Right atrium auricular region (tissue), 2 donors: ENCODE data around the gene SRGAP1. TPM values are rescaled to one million over a fixed set of nuclear protein-coding genes. Genes with fewer than 3 reads are reported as not detected.

ENCODE experiments used
- DNase-seq: peaks from one replicate; pipeline ENCODE4 v3.0.0-alpha.2; 2019; ENCODE audit warnings: low spot score
- H3K27ac ChIP-seq, 2 donors: fragments of 200-600 bp; sonication (generic); 1 replicate in 1 of 2; 2 replicates in 1 of 2; pipeline ENCODE4 v1.5.1; 2016 to 2019
- H3K27me3 ChIP-seq, 2 donors: fragments of 200-600 bp; sonication (generic); one replicate each; pipeline versions ENCODE4 v1.5.1 to v1.6.0; 2017 to 2019
- H3K36me3 ChIP-seq: fragments of 200-600 bp; sonication (generic); one replicate; pipeline ENCODE4 v1.5.1; 2016
- H3K4me1 ChIP-seq, 2 donors: fragments of 200-600 bp; sonication (generic); one replicate each; pipeline versions ENCODE4 v1.5.1 to v1.6.0; 2017 to 2019
- H3K4me3 ChIP-seq, 2 donors: fragments of 200-600 bp; sonication (generic); 1 replicate in 1 of 2; 2 replicates in 1 of 2; pipeline ENCODE4 v1.5.1; 2017 to 2019; ENCODE audit warnings: mild to moderate bottlenecking in 1 of 2, moderate library complexity in 1 of 2
- H3K9me3 ChIP-seq, 2 donors: fragments of 200-600 bp; sonication (generic); one replicate each; pipeline ENCODE4 v1.5.1; 2019
- total RNA-seq, 2 donors: library from RNA; depleted of rRNA; stranded (reverse); fragments of >200 nt; gene quantifications; one replicate each; pipeline ENCODE4 v1.1.0, GENCODE V29; 2016
- TF ChIP-seq, protein P1 (sequence below), 2 donors: fragments of 200-600 bp; sonication (generic); IDR thresholded peaks; one replicate each; pipeline ENCODE4 v1.5.1; 2019; ENCODE audit warnings: antibody characterized with exemption in 2 of 2

The SRGAP1 gene
- total RNA-seq, 2 donors from 2014 or later, result 1.4 to 3.3 TPM

DNA sequence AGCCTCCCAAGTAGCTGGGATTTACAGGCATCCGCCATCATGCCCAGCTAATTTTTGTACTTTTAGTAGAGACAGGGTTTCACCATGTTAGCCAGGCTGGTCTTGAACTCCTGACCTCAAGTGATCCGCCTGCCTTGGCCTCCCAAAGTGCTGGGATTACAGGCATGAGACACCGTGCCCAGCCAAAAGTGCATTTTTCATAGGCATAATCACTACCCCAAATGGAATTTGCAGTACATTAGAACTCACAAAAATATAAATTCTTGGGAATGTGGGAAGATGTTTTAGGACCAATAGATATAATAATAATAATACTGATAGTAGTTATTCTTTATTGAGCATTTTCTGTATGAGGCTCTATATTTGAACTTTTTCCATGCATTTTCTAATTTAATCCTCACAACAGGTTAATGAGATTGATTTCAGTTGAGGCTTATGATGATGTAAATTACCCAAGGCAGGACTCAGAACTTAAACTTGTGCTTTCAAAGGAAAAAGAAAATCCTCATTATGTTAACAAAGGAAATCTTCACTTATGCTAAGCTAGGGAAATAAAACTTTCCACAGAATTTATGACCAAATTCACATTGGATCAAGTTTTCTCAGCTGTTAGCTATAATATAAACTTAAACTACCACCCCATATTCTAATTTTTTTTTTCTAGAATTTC is 121.6 kb downstream of the SRGAP1 start:
- Histone ChIP-seq H3K27ac (no peak overlapping the region), H3K9me3 (no peaks in the 10 kb centered on the region), H3K36me3 (no peaks in the 10 kb centered on the region), H3K4me1 (no peaks in the 10 kb centered on the region), H3K4me3 (no peak overlapping the region), H3K27me3 (no peaks in the 10 kb centered on the region)
- DNase-seq, result no peak
- TF ChIP-seq, protein P1, sequence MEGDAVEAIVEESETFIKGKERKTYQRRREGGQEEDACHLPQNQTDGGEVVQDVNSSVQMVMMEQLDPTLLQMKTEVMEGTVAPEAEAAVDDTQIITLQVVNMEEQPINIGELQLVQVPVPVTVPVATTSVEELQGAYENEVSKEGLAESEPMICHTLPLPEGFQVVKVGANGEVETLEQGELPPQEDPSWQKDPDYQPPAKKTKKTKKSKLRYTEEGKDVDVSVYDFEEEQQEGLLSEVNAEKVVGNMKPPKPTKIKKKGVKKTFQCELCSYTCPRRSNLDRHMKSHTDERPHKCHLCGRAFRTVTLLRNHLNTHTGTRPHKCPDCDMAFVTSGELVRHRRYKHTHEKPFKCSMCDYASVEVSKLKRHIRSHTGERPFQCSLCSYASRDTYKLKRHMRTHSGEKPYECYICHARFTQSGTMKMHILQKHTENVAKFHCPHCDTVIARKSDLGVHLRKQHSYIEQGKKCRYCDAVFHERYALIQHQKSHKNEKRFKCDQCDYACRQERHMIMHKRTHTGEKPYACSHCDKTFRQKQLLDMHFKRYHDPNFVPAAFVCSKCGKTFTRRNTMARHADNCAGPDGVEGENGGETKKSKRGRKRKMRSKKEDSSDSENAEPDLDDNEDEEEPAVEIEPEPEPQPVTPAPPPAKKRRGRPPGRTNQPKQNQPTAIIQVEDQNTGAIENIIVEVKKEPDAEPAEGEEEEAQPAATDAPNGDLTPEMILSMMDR (IDR thresholded peaks at IDR 0.05), result no peak

DNA sequence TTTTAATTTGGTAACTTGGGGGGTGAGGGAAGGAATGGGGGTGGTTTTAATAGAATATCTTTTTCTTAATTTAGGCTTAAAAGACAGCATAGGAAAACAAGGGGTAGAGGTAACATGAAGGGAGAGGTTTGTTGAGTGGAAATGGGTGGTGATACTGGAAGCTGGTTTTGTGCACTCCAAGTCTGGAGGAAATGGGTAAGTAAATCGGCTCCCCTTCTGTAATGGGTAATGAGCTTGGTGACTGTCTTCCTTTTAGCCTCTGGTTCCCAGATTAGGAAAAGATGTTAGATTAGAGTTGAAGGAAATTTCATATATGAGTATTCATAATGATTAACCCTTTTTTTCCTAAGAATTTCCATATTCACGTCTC is 122.1 kb downstream of the SRGAP1 start:
- TF ChIP-seq, protein P1 (IDR thresholded peaks at IDR 0.05), result no peak
- DNase-seq, result no peak
- H3K4me1 ChIP-seq, result no peaks in the 10 kb centered on the region
- H3K36me3 ChIP-seq, result no peaks in the 10 kb centered on the region
- no peak overlapping the region for H3K27ac ChIP-seq
- H3K9me3 ChIP-seq, result no peaks in the 10 kb centered on the region
- no peak overlapping the region for H3K4me3 ChIP-seq
- no peaks in the 10 kb centered on the region for H3K27me3 ChIP-seq

DNA sequence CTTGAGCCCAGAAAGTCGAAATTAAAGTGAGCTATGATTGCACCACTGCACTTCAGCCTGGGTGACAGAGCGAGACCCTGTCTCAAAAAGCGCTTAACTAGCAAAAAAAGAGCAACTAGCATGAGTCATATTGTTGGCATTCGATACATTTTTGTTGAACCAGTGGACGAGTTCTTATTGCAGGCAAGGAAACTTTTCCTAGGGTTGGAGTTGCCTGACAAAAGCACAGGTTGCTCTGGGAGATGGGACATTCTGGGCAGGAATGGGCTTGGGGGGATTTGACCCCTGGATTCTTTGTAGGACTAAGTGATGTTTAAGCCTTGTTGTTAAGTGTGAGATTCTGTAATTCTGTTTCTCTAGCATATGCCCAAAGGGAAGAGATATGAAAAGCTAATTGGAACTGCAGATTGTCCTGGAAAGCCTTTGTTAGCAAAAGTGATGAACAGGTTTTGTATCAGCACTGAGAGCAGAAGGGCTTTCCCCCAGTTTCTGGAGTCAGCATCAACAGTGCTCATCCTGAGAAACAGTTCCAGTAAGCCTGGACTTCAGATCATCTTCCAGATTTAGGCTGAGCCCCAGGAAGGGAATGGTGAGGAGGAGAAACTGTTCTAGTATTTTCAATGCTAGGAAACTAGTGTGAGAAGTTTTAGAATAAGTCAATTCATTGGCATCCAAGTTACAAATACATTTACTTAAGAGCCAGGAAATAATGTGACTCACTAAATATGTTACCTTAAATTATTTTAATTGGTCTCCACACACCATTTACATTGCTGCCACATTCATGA is 123.1 kb downstream of the SRGAP1 start:
- TF ChIP-seq, protein P1 (IDR thresholded peaks at IDR 0.05), result no peak
- H3K36me3 ChIP-seq, result no peaks in the 10 kb centered on the region
- DNase-seq, result no peak

DNA sequence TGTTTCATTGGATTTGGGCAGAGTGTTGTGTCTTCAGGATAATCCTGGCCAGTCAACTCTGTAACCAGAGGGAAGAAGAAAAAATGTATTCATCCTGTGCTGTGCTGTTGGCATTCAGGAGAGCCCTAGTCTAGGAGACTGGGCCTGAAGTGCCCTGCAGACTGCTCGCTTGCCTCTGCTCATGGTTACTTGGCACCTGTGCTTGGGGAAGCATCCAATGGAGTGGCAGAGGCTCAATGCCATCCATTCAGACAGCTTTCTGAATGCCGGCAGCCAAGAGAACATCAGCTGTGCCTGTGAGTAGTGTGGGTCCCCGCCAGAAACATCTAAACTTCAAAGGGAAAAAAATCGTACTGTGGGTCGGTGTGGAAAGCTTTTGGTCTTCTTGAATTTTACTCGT is 124.2 kb downstream of the SRGAP1 start:
- Histone ChIP-seq H3K27ac (no peak overlapping the region), H3K9me3 (no peaks in the 10 kb centered on the region), H3K27me3 (no peaks in the 10 kb centered on the region), H3K4me1 (no peaks in the 10 kb centered on the region), H3K36me3 (no peaks in the 10 kb centered on the region), H3K4me3 (no peak overlapping the region)
- TF ChIP-seq, protein P1 (IDR thresholded peaks at IDR 0.05), result no peak
- no peak for DNase-seq

More for the DNA sequence above, 123.1 kb downstream of the SRGAP1 start:
- no peak overlapping the region for H3K4me3 ChIP-seq
- no peak overlapping the region for H3K27ac ChIP-seq
- no peaks in the 10 kb centered on the region for H3K4me1 ChIP-seq
- no peaks in the 10 kb centered on the region for H3K9me3 ChIP-seq
- no peaks in the 10 kb centered on the region for H3K27me3 ChIP-seq

DNA sequence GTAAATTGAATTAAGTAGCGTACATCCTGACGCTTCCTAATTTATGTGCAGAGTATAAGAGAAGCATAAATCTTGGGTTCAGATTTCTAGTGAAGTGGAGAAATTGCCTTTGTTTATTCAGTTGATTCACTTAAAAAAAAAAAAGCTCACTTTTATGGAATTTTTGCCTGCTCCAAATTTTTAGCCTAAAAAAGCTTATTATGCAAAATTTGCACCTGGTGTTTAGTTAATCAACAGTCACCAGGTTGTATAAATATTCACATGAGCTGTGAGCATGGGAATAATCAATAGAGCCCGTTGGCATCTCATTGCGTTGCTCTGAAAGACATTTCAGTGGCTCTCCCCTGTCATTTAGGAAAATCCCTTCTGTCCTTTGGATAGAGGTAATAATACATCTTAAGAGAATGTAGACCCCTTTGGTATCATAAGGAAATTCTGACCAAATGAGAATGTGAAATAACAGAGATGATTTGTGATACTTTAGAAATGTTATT is 132.4 kb downstream of the SRGAP1 start:
- Histone ChIP-seq H3K9me3 (no peaks in the 10 kb centered on the region), H3K27ac (no peak overlapping the region), H3K27me3 (no peaks in the 10 kb centered on the region), H3K4me3 (no peak overlapping the region), H3K36me3 (no peaks in the 10 kb centered on the region), H3K4me1 (no peaks in the 10 kb centered on the region)
- TF ChIP-seq, protein P1 (IDR thresholded peaks at IDR 0.05), result no peak
- no peak for DNase-seq
